Mammary epithelial cell (primary cell): Measurements from ENCODE around the gene GNE.

Experiments used
- CTCF ChIP-seq, 2 donors: IDR thresholded peaks in 1 of 2; conservative IDR thresholded peaks in 1 of 2; 2 replicates each; pipeline ENCODE4 v1.5.1; 2011 to 2012; ENCODE audit warnings: inconsistent platforms in 2 of 2, low read length in 2 of 2, mild to moderate bottlenecking in 2 of 2, control low read depth in 1 of 2, low read depth in 1 of 2; ENCODE audit not compliant: insufficient read depth in 1 of 2; ENCODE audit errors: extremely low read depth in 1 of 2
- EZH2 ChIP-seq: IDR thresholded peaks from 2 replicates; pipeline ENCODE4 v1.6.1; 2012; ENCODE audit warnings: low read length, inconsistent platforms, borderline replicate concordance

GRCh38 chr9:36250079-36250478 is 8.2 kb downstream of the GNE start:
- no peak for TF ChIP-seq CTCF (conservative IDR thresholded peaks at IDR 0.05 in 1 of 2, IDR thresholded peaks at IDR 0.05 in 1 of 2; ENCODE audit: extremely low read depth in 1 of 2, insufficient read depth in 1 of 2, low read depth in 1 of 2, low read length in 2 of 2)
- TF ChIP-seq EZH2 = no peak
